H9 (cell line): Measurements from ENCODE around the gene GRIA4. TPM values are rescaled to one million over a fixed set of nuclear protein-coding genes. Genes with fewer than 3 reads are reported as not detected.

Experiments
- DNase-seq: peaks from one replicate; pipeline ENCODE4 v3.0.0-alpha.2; 2017
- H2AFZ ChIP-seq: one replicate; pipeline ENCODE4 v1.6.1; 2013; ENCODE audit warnings: mild to moderate bottlenecking, low read length, control low read depth, moderate library complexity
- H2AK5ac ChIP-seq: 2 replicates; pipeline ENCODE4 v1.6.1; 2013; ENCODE audit warnings: low read length, control low read depth, mixed read lengths; ENCODE audit not compliant: insufficient read length
- H2BK120ac ChIP-seq: one replicate; pipeline ENCODE4 v1.6.1; 2013; ENCODE audit warnings: low read depth, mild to moderate bottlenecking, low read length, control low read depth, inconsistent platforms; ENCODE audit not compliant: poor library complexity, severe bottlenecking
- H2BK12ac ChIP-seq: 2 replicates; pipeline ENCODE4 v1.6.1; 2013; ENCODE audit warnings: low read length, control low read depth, mixed read lengths, low read depth; ENCODE audit not compliant: insufficient read length
- H2BK15ac ChIP-seq: 2 replicates; pipeline ENCODE4 v1.6.1; 2013; ENCODE audit warnings: low read depth, low read length, control low read depth
- H2BK20ac ChIP-seq: one replicate; pipeline ENCODE4 v1.6.1; 2013; ENCODE audit warnings: low read depth, mild to moderate bottlenecking, low read length, control low read depth, inconsistent platforms; ENCODE audit not compliant: poor library complexity, severe bottlenecking
- H2BK5ac ChIP-seq: 2 replicates; pipeline ENCODE4 v1.6.1; 2013; ENCODE audit warnings: low read length, control low read depth, mixed read lengths; ENCODE audit not compliant: insufficient read length
- H3K14ac ChIP-seq: 2 replicates; pipeline ENCODE4 v1.6.1; 2013; ENCODE audit warnings: low read length, control low read depth; ENCODE audit not compliant: insufficient read depth
- H3K18ac ChIP-seq: 2 replicates; pipeline ENCODE4 v1.6.1; 2013; ENCODE audit warnings: low read depth, mild to moderate bottlenecking, mixed read lengths, low read length, control low read depth; ENCODE audit not compliant: insufficient read length
- H3K23ac ChIP-seq: 2 replicates; pipeline ENCODE4 v1.6.1; 2013; ENCODE audit warnings: low read length, control low read depth, mixed read lengths, low read depth; ENCODE audit not compliant: insufficient read length
- H3K23me2 ChIP-seq: 2 replicates; pipeline ENCODE4 v1.6.1; 2013; ENCODE audit warnings: low read depth, mild to moderate bottlenecking, mixed read lengths, low read length, control low read depth; ENCODE audit not compliant: insufficient read length, poor library complexity, severe bottlenecking
- H3K27ac ChIP-seq: 2 replicates; pipeline ENCODE4 v1.5.1; 2013; ENCODE audit warnings: low read length, control low read depth, mixed read lengths, low read depth; ENCODE audit not compliant: insufficient read length
- H3K27me3 ChIP-seq: 2 replicates; pipeline ENCODE4 v1.6.1; 2013; ENCODE audit warnings: low read length, control low read depth, inconsistent platforms; ENCODE audit not compliant: insufficient read depth
- H3K4ac ChIP-seq: 2 replicates; pipeline ENCODE4 v1.6.1; 2013; ENCODE audit warnings: low read depth, mild to moderate bottlenecking, control low read depth, inconsistent platforms, low read length, moderate library complexity
- H3K4me1 ChIP-seq: 2 replicates; pipeline ENCODE4 v1.6.1; 2013; ENCODE audit warnings: low read length, control low read depth, inconsistent platforms; ENCODE audit not compliant: insufficient read depth
- H3K4me2 ChIP-seq: 2 replicates; pipeline ENCODE4 v1.6.1; 2013; ENCODE audit warnings: low read length, control low read depth, mixed read lengths; ENCODE audit not compliant: insufficient read length, insufficient read depth
- H3K56ac ChIP-seq: 2 replicates; pipeline ENCODE4 v1.6.1; 2013; ENCODE audit warnings: low read depth, mild to moderate bottlenecking, mixed read lengths, low read length, control low read depth; ENCODE audit not compliant: insufficient read length
- H3K79me1 ChIP-seq: 2 replicates; pipeline ENCODE4 v1.6.1; 2013; ENCODE audit warnings: low read depth, mild to moderate bottlenecking, moderate library complexity, low read length, control low read depth, inconsistent platforms; ENCODE audit not compliant: insufficient read depth, poor library complexity, severe bottlenecking
- H3K79me2 ChIP-seq: 2 replicates; pipeline ENCODE4 v1.6.1; 2013; ENCODE audit warnings: low read length, control low read depth, inconsistent platforms; ENCODE audit not compliant: insufficient read depth
- H3K9ac ChIP-seq: 2 replicates; pipeline ENCODE4 v1.6.1; 2013; ENCODE audit warnings: low read length, control low read depth, mixed read lengths; ENCODE audit not compliant: insufficient read length; ENCODE audit errors: extremely low read depth
- H3K9me3 ChIP-seq: one replicate; pipeline ENCODE4 v1.6.1; 2013; ENCODE audit warnings: low read depth, low read length, inconsistent platforms; ENCODE audit not compliant: control insufficient read depth
- H3T11ph ChIP-seq: one replicate; pipeline ENCODE4 v1.6.1; 2013; ENCODE audit warnings: mild to moderate bottlenecking, low read length, control low read depth, inconsistent platforms
- H4K20me1 ChIP-seq: one replicate; pipeline ENCODE4 v1.6.1; 2013; ENCODE audit not compliant: control insufficient read depth, insufficient read length, insufficient read depth
- H4K5ac ChIP-seq: 2 replicates; pipeline ENCODE4 v1.6.1; 2013; ENCODE audit warnings: low read depth, mild to moderate bottlenecking, mixed read lengths, low read length, control low read depth; ENCODE audit not compliant: insufficient read length
- H4K8ac ChIP-seq: replicated peaks from 2 replicates; pipeline ENCODE4 v1.6.1; 2013; ENCODE audit warnings: low read length, control low read depth, mixed read lengths, low read depth; ENCODE audit not compliant: insufficient read length
- H4K91ac ChIP-seq: 2 replicates; pipeline ENCODE4 v1.6.1; 2013; ENCODE audit warnings: low read depth, mild to moderate bottlenecking, moderate library complexity, mixed read lengths, low read length, control low read depth; ENCODE audit not compliant: insufficient read length
- H3K27ac Mint-ChIP-seq, 3 experiments: 2 replicates in 2 of 3; 3 replicates in 1 of 3; pipeline ENCODE4 v1.8.0; 2020 to 2021; ENCODE audit warnings: mixed read lengths in 3 of 3, mild to moderate bottlenecking in 1 of 3, moderate library complexity in 1 of 3
- H3K27me3 Mint-ChIP-seq: 2 replicates; pipeline ENCODE4 v1.8.0; 2021; ENCODE audit warnings: low read depth, mild to moderate bottlenecking, moderate library complexity, mixed read lengths
- H3K36me3 Mint-ChIP-seq, 3 experiments: 2 replicates in 2 of 3; 3 replicates in 1 of 3; pipeline ENCODE4 v1.8.0; 2020 to 2021; ENCODE audit warnings: low read depth in 3 of 3, mixed read lengths in 3 of 3; ENCODE audit not compliant: insufficient read depth in 1 of 3
- H3K4me1 Mint-ChIP-seq, 2 experiments: 2 replicates each; pipeline ENCODE4 v1.8.0; 2020; ENCODE audit warnings: mixed read lengths in 2 of 2
- H3K4me3 Mint-ChIP-seq, 2 experiments: 2 replicates in 1 of 2; 3 replicates in 1 of 2; pipeline ENCODE4 v1.8.0; 2020 to 2021; ENCODE audit warnings: mild to moderate bottlenecking in 2 of 2, mixed read lengths in 2 of 2, moderate library complexity in 1 of 2
- H3K9me3 Mint-ChIP-seq, 2 experiments: 2 replicates in 1 of 2; 3 replicates in 1 of 2; pipeline ENCODE4 v1.8.0; 2020; ENCODE audit warnings: mild to moderate bottlenecking in 2 of 2, mixed read lengths in 2 of 2, moderate library complexity in 1 of 2
- WGBS: extraction: QIAGEN DNeasy Blood & Tissue Kit; methylation state at CpG from one replicate; pipeline ENCODE4 v1.1.7; 2013; ENCODE audit warnings: missing lambda C conversion rate, low lambda C conversion rate, mixed read lengths; ENCODE audit not compliant: insufficient read length; ENCODE audit errors: extremely low coverage; 5-methylcytosine and 5-hydroxymethylcytosine counted together
- total RNA-seq: library from RNA; stranded (reverse); gene quantifications from 2 replicates; pipeline ENCODE4 v1.2.1, GENCODE V29; 2021
- TF ChIP-seq, protein P1 (sequence below): fragments of 200-600 bp; sonication (generic); conservative IDR thresholded peaks from 3 replicates; pipeline ENCODE4 v1.8.0; 2021; ENCODE audit warnings: antibody characterized with exemption, mild to moderate bottlenecking

GRIA4 gene
- total RNA-seq, 1 experiment from 2014 or later: 0.83 TPM

DNA sequence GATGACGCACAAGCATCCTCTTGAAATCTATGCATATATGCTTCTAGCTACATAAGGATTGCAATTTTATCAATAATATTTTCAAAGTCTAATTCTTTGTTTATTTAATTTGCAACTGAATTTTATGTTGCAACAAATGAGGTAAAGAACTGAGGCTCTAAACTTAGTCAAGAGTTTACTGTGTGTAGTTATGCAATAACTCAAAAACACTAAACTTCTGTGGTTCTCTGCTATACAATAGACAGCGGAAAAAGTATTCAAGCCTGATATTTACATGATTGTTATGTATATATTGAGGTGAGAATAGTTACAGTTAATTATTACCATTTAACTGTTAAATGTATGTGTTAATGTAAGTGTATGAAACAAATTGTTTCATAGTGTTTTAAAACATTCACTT, 379.3 kb downstream of the GRIA4 start:
- no peak overlapping the region for H2BK5ac ChIP-seq
- Mint-ChIP-seq H3K4me1 (peaks cover 16% of the 10 kb centered on the region in 2 experiments), H3K27ac (no peak overlapping the region), H3K4me3 (no peak overlapping the region), H3K27me3 (no peaks in the 10 kb centered on the region), H3K9me3 (peaks cover 0 to 3% of the 10 kb centered on the region in 2 experiments; a peak in 2 of 5 replicates), H3K36me3 (peaks cover 7 to 10% (median 7%) of the 10 kb centered on the region in 3 experiments; a peak in 6 of 7 replicates)
- no peak overlapping the region for H3K4me2 ChIP-seq
- no peaks in the 10 kb centered on the region for H3K9me3 ChIP-seq
- no peak for DNase-seq
- H2BK20ac ChIP-seq: no peak overlapping the region
- H3K14ac ChIP-seq: no peak overlapping the region
- TF ChIP-seq, protein P1, sequence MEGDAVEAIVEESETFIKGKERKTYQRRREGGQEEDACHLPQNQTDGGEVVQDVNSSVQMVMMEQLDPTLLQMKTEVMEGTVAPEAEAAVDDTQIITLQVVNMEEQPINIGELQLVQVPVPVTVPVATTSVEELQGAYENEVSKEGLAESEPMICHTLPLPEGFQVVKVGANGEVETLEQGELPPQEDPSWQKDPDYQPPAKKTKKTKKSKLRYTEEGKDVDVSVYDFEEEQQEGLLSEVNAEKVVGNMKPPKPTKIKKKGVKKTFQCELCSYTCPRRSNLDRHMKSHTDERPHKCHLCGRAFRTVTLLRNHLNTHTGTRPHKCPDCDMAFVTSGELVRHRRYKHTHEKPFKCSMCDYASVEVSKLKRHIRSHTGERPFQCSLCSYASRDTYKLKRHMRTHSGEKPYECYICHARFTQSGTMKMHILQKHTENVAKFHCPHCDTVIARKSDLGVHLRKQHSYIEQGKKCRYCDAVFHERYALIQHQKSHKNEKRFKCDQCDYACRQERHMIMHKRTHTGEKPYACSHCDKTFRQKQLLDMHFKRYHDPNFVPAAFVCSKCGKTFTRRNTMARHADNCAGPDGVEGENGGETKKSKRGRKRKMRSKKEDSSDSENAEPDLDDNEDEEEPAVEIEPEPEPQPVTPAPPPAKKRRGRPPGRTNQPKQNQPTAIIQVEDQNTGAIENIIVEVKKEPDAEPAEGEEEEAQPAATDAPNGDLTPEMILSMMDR: no peak
- H3K79me2 ChIP-seq: no peaks in the 10 kb centered on the region
- no peak overlapping the region for H3K18ac ChIP-seq
- no peak overlapping the region for H2BK12ac ChIP-seq
- no peak overlapping the region for H3K27ac ChIP-seq
- no peak overlapping the region for H4K5ac ChIP-seq
- no CpG with 5 or more reads among the region's 2 CpGs for WGBS
- no peaks in the 10 kb centered on the region for H3K27me3 ChIP-seq
- H2AFZ ChIP-seq: no peak overlapping the region
- H3K79me1 ChIP-seq: no peaks in the 10 kb centered on the region
- no peak overlapping the region for H4K91ac ChIP-seq
- no peak overlapping the region for H3K9ac ChIP-seq
- no peaks in the 10 kb centered on the region for H4K20me1 ChIP-seq
- H3K23me2 ChIP-seq: no peaks in the 10 kb centered on the region
- H2BK120ac ChIP-seq: no peak overlapping the region
- no peak overlapping the region for H3T11ph ChIP-seq
- no peak overlapping the region for H4K8ac ChIP-seq
- H3K4ac ChIP-seq: no peak overlapping the region
- no peak overlapping the region for H2BK15ac ChIP-seq
- no peak overlapping the region for H2AK5ac ChIP-seq
- H3K4me1 ChIP-seq: no peaks in the 10 kb centered on the region; the same call in 1 of the 2 replicates
- H3K56ac ChIP-seq: no peak overlapping the region
- no peak overlapping the region for H3K23ac ChIP-seq
